GF-D8 (cell line): ENCODE data around the gene USP11.
A peak's percentile ranks its signal among the peaks of the same experiment; 100 is the strongest.

ENCODE experiments used
- DNase-seq: peaks from one replicate; lab custom pipeline; 2025; lab: John Stamatoyannopoulos, UW

USP11 gene

DNA sequence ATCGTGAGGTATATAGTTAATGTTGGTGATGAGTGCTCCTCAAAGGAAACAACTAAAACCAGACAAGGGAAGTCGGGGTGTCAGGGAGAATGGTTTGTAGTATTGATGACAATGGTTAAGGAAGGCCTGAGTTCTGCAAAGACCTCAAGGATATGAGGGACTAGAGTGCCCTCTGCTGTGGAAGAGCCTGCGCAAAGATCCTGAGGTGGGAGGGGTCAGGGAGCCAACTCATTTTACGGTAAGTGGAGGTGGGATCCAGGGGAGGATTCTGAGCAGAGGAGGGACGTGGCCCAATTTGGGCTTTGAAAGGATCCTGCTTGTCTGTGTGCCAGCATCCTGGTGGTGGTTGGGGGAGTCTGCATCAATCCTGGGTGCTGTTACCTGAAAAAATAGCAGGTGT lies 27.8 kb upstream of the USP11 start:
- DNase-seq = no peak

DNA sequence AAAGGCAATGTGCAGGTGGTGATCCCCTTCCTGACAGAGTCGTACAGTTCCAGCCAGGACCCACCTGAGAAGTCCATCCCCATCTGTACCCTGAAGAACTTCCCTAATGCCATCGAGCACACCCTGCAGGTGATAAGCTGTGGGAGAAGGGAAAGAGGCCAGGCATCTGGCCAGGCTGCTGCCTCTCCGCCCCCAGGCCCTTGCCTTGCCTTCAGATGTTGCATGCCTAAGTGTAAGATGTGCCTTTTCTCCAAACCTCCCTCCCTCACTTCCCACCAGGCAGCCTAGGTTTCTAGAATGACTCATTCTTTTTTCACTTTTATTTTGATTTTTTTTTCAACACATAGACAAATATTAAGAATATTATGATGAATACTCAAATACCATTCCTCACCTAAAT lies 26.5 kb upstream of the USP11 start:
- DNase-seq = no peak

- DNase-seq = no peak
Measured at GRCh38 chrX:47208108-47208507, 24.7 kb upstream of the USP11 start.

GRCh38 chrX:47209508-47210238 lies 23.1 kb upstream of the USP11 start:
- DNase-seq = no peak

- no peak for DNase-seq
Measured at GRCh38 chrX:47210661-47211425, 22.0 kb upstream of the USP11 start.

DNA sequence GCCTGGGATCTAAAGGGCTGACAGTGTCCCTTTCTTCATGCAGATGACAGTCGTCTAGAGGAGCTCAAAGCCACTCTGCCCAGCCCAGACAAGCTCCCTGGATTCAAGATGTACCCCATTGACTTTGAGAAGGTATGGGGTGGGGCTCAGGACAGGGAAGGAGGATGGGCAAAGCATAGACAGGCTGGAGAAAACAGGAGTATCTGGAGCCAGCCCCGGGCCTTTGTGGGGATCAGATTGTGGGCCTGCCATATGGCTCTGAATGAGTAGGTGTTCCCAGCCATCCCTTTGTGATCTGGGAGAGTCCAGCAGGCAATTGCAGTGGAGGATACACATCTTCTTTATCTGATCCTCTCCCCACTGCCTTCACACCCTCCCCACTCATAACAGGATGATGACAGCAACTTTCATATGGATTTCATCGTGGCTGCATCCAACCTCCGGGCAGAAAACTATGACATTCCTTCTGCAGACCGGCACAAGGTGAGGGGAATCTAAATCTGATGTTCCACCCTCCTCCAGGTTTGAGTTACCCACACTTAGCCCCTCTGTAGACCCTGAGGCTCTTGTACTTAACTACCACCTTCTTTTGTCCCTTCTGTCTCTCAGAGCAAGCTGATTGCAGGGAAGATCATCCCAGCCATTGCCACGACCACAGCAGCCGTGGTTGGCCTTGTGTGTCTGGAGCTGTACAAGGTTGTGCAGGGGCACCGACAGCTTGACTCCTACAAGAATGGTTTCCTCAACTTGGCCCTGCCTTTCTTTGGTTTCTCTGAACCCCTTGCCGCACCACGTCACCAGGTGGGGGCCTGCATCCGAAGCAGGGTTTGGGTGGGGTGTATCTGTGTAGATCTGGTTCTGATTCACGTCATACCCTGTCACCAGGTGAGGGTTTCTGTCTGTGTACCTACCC lies 20.2 kb upstream of the USP11 start:
- DNase-seq = no peak

GRCh38 chrX:47214435-47215077 lies 18.3 kb upstream of the USP11 start:
- DNase-seq = no peak

- DNase-seq = no peak
Measured at GRCh38 chrX:47215291-47215900, 17.4 kb upstream of the USP11 start.

DNA sequence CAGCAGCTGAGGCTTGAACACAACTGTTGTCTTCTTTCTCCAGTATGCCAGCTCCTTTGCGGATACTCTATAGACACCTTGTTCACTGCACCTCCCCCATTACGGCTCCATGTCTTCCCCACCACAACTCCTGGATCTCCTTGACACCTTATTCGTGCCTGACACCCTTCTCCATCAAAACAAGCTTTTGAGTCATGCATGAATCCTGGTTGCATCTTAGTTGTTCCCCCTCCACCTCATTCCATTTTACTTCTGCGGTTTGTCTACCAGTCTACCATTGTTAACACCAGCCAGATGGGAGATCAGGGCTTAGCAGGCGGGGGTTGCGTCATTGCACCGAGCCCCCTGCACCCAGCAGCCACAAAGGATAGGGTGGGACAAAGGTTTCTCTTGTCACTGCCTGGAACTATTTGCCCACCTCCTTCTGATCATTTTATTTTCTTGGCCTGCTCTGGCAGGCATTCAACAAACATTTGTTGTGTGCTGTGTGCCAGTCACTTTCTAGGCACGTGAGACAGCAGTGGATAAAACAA lies 16.4 kb upstream of the USP11 start:
- no peak for DNase-seq

DNA sequence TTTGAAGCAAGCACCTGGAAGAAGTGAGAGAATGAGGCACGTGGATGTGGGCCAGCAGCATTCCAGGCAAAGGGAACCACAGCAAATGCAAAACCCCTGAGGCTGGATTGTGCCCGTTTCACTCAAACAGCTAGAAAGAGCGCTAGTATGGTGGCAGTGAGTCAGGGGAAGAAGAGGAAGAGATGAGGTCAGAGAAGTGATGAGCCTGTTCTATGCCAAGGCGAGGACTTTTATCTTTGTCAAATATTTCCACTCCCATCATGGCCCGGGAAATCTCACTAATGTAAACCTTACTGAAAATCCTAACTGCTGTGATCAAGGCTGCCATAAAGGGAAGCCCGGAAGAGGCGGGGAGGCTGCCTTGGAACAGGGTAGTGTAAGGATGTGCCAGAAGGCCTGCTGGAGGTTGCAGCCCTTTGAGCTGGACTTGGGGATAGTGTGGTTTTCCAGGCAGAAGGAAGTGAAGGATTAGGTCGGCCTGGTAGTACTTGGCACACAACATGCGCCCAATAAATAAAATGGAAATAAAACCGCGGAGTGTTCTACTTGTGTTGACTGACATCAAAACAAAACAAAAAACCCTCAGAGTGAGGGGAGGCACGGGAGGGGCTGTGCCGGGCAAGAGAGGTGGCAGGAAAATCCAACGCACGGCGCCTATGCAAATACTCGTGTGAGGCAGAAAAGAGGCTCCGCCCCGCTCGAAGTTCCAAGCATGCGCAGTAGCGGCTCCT lies 15.5 kb upstream of the USP11 start:
- DNase-seq = no peak

DNA sequence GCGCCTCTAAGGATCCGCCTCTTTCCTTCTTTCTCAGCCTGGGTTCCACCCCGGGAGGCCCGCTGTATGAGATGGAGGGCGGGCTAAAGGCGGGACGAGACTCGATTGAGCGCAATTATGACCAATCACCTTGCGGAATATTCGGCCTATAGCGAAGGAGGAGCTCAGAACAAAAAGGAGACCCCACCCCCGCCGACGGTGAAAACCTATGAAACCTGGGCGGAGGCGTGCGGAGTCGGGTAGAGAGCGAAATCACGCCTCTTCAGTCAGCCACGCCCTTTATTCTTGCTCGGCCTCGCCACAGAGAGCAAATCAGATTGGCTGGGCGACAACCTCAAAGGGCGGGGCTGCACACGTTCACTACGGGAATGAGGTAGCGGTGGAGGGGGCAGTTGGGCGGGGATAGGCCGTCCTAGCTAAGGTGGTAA lies 14.9 kb upstream of the USP11 start:
- DNase-seq = peak; percentile 90

DNA sequence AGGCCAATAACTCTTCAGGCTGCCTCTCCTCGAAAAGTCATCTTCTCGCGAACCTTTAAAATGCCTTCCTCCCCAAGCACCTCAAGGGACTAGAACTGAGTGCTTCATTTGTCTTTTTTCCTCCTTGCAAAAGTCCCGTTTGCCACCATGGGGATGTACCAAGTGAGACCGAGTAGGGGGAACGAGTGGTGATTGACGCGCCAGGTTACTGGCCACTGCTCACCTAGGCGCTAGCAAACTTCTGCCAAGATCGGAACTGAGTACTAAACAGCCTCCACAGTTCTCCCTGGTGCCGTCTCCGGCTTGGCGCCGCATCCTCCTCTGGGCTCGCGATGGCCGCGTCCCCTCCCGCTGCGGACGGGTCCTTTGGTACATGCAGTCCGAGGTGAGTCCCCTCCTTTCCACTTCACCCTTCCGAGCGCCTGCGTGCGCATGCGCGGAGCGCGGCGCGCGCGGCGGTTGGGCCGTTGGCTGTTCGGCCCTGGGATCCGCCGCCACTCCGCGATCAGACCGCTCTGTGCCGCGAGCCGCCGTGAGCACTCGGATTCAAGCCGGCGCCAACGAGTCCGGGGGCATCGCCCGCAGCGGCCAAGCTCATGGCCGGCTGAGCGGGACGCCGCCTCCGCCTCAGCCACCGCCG lies 14.4 kb upstream of the USP11 start, which contains the start of gene CDK16:
CDK16 (plus strand) TSS at position 402 of the 640 bp plus-strand sequence. CDS start 4,877 bp downstream, outside the sequence.
- DNase-seq = peak; percentile 34

GRCh38 chrX:47218920-47219815 lies 13.6 kb upstream of the USP11 start:
- DNase-seq = no peak

DNA sequence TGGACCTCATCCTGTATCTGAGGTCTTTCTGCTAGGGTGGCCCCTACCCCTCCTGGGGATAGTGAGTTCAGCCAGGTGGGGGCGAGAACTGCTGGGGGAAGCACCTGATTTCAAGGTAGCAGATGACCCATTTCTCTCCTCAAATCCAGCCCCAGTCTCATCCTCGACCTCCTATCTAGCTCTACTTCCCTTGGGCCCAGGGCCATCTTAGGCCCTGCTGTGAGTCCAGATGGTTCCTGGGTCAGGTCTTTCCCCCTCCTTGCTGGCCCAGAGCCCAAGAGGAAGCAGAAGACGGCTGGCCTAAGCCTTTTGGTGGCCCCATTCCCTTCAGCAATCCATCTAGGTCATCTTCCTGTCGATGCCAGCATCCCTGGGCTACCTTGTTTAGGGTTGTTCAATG lies 11.1 kb upstream of the USP11 start:
- no peak for DNase-seq

- DNase-seq = no peak
Measured at GRCh38 chrX:47222751-47223350, 10.0 kb upstream of the USP11 start.

DNA sequence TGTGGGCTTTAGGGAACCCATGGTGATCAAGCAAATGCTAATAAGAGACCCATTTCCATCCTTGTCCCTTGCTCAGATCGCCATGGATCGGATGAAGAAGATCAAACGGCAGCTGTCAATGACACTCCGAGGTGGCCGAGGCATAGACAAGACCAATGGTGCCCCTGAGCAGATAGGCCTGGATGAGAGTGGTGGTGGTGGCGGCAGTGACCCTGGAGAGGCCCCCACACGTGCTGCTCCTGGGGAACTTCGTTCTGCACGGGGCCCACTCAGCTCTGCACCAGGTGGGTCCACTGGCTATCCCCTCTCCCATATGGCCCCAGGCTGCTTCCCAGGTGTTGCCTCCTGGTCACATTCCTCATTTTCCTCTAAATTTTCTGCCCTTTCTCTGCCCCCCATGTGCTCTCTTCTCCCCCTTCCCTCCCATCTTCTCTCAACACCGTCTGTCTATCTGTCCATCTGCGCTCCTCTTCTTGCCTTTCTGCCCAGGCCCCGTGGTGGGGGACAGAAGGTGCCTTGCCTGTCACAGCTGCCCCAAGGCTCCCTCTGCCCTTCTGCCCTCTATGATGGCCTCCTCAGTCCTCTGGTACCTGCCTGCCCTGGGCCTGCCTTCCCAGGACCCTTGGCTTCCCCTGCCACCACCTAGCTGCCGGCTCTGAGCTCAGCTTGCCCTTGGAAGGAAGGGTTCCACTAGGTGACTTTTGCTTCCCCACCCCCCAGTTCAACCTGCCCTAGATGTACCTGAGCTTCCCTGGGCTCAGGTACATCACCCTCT lies 9.1 kb upstream of the USP11 start:
- DNase-seq = no peak

GRCh38 chrX:47224266-47224895 lies 8.4 kb upstream of the USP11 start:
- DNase-seq = no peak
